HCT116 (cell line): ENCODE measurements around the gene CMPK2. TPM values are rescaled to one million over a fixed set of nuclear protein-coding genes. Genes with fewer than 3 reads are reported as not detected.

Experiments
- ATAC-seq: fragments of 200-7000 bp; cut with Tn5 transposase; 2 replicates; pipeline ENCODE4 v1.9.1; 2020; ENCODE audit warnings: mild to moderate bottlenecking, moderate library complexity
- BruUV-seq: library from RNA; stranded (reverse); fragments of 400-500 nt; replicated peaks from 2 replicates; lab custom pipeline; 2021; lab: Mats Ljungman, UMichigan
- CTCF ChIA-PET: fragments of 300-600 bp; sonication (Branson Sonifier 250); formaldehyde crosslinking; loops from one replicate; lab custom pipeline; 2021; ENCODE audit warnings: antibody characterized with exemption; lab: Charles Lee
- POLR2A ChIA-PET: fragments of 300-600, 350-600 bp; sonication (Branson Sonifier 250); formaldehyde crosslinking; loops from one replicate; lab custom pipeline; 2021; ENCODE audit warnings: antibody characterized with exemption; lab: Charles Lee
- RAD21 ChIA-PET, 2 experiments: fragments of 300-600 bp; sonication (Branson Sonifier 250); formaldehyde crosslinking; loops; one replicate each; lab custom pipeline; 2023; ENCODE audit warnings: low total read pairs in 2 of 2; ENCODE audit not compliant: uncharacterized antibody in 2 of 2, unreplicated experiment in 2 of 2, low non-redundant PET in 1 of 2; lab: Charles Lee
- DNase-seq: peaks from one replicate; pipeline ENCODE4 v3.0.0-alpha.2; 2010; ENCODE audit warnings: low read depth, low spot score
- H2AFZ ChIP-seq: fragments of 200-600 bp; shearing (Covaris generic), sonication (generic); 2 replicates; pipeline ENCODE4 v1.6.1; 2017; ENCODE audit warnings: low read depth, mixed run types, mixed read lengths, antibody characterized with exemption, low read length; ENCODE audit not compliant: poor library complexity, severe bottlenecking
- H3K27ac ChIP-seq: 2 replicates; pipeline ENCODE4 v1.5.1; 2012; ENCODE audit warnings: low read depth, low read length
- H3K27me3 ChIP-seq: fragments of 200-600 bp; sonication (generic); 2 replicates; pipeline ENCODE4 v1.6.1; 2016; ENCODE audit warnings: mixed run types, low read length, mixed read lengths; ENCODE audit not compliant: insufficient read depth
- H3K36me3 ChIP-seq, 2 experiments: fragments of 200-500 bp in 1 of 2; fragments of 200-600 bp in 1 of 2; sonication (Bioruptor generic) in 1 of 2; sonication (generic) in 1 of 2; 2 replicates each; pipeline versions ENCODE4 v1.5.1 to v1.6.1; 2014 to 2016; ENCODE audit warnings: low read length in 2 of 2, inconsistent platforms in 1 of 2, mixed read lengths in 1 of 2, mixed run types in 1 of 2; ENCODE audit not compliant: insufficient read depth in 2 of 2, control insufficient read depth in 1 of 2
- H3K4me1 ChIP-seq, 2 experiments: fragments of 200-600 bp in 1 of 2; sonication (generic) in 1 of 2; 2 replicates each; pipeline versions ENCODE4 v1.5.1 to v1.6.1; 2012 to 2017; ENCODE audit warnings: low read length in 2 of 2, inconsistent platforms in 1 of 2, mild to moderate bottlenecking in 1 of 2, mixed read lengths in 1 of 2, mixed run types in 1 of 2, moderate library complexity in 1 of 2; ENCODE audit not compliant: insufficient read depth in 2 of 2, control insufficient read depth in 1 of 2
- H3K4me2 ChIP-seq: fragments of 200-600 bp; sonication (generic); 2 replicates; pipeline ENCODE4 v1.6.1; 2017; ENCODE audit warnings: mixed run types, low read length, mixed read lengths
- H3K4me3 ChIP-seq, 2 experiments: fragments of 200-600 bp in 1 of 2; sonication (generic) in 1 of 2; replicated peaks in 1 of 2; 2 replicates each; pipeline ENCODE4 v1.5.1; 2011 to 2016; ENCODE audit warnings: low read length in 2 of 2, control low read depth in 1 of 2, low read depth in 1 of 2, mild to moderate bottlenecking in 1 of 2, mixed read lengths in 1 of 2, mixed run types in 1 of 2
- H3K79me2 ChIP-seq: fragments of 200-600 bp; sonication (generic); 2 replicates; pipeline ENCODE4 v1.6.1; 2017; ENCODE audit warnings: mild to moderate bottlenecking, mixed run types, low read length, moderate library complexity, mixed read lengths; ENCODE audit not compliant: insufficient read depth
- H3K9ac ChIP-seq: fragments of 200-600 bp; sonication (generic); 2 replicates; pipeline ENCODE4 v1.6.1; 2016; ENCODE audit warnings: low read length, mixed read lengths
- H3K9me2 ChIP-seq: fragments of 200-600 bp; sonication (generic), shearing (Covaris generic); 2 replicates; pipeline ENCODE4 v1.6.1; 2017; ENCODE audit warnings: mixed run types, mild to moderate bottlenecking, moderate library complexity; ENCODE audit not compliant: insufficient read depth
- H3K9me3 ChIP-seq, 2 experiments: fragments of 200-500 bp in 1 of 2; fragments of 200-600 bp in 1 of 2; sonication (Bioruptor generic) in 1 of 2; sonication (generic) in 1 of 2; 2 replicates each; pipeline ENCODE4 v1.6.1; 2014 to 2017; ENCODE audit warnings: low read length in 2 of 2, mixed read lengths in 2 of 2, inconsistent platforms in 1 of 2, low read depth in 1 of 2, mild to moderate bottlenecking in 1 of 2, mixed run types in 1 of 2, moderate library complexity in 1 of 2; ENCODE audit not compliant: control insufficient read depth in 1 of 2, insufficient read depth in 1 of 2
- H4K20me1 ChIP-seq: fragments of 200-600 bp; sonication (generic), shearing (Covaris generic); 2 replicates; pipeline ENCODE4 v1.6.1; 2017; ENCODE audit warnings: mixed run types, mild to moderate bottlenecking, moderate library complexity; ENCODE audit not compliant: insufficient read depth
- ATF3 ChIP-seq: IDR thresholded peaks from 2 replicates; pipeline ENCODE4 v1.6.1; 2012
- CBX3 ChIP-seq: IDR thresholded peaks from 2 replicates; pipeline ENCODE4 v1.6.1; 2012; ENCODE audit warnings: low read depth
- CEBPB ChIP-seq: IDR thresholded peaks from 2 replicates; pipeline ENCODE4 v1.6.1; 2012; ENCODE audit warnings: low read depth
- CTCF ChIP-seq, 3 experiments: fragments of 200-600 bp in 1 of 3; sonication (generic) in 1 of 3; IDR thresholded peaks in 2 of 3; conservative IDR thresholded peaks in 1 of 3; 2 replicates each; pipeline ENCODE4 v1.5.1; 2012 to 2017; ENCODE audit warnings: low read depth in 2 of 3, low read length in 2 of 3, antibody characterized with exemption in 1 of 3, borderline replicate concordance in 1 of 3, control low read depth in 1 of 3, mild to moderate bottlenecking in 1 of 3, mixed read lengths in 1 of 3, mixed run types in 1 of 3, moderate library complexity in 1 of 3; ENCODE audit not compliant: insufficient read depth in 1 of 3
- EGR1 ChIP-seq: IDR thresholded peaks from 2 replicates; pipeline ENCODE4 v1.6.1; 2012; ENCODE audit warnings: low read depth
- ELF1 ChIP-seq: IDR thresholded peaks from 2 replicates; pipeline ENCODE4 v1.6.1; 2012; ENCODE audit warnings: low read depth, borderline replicate concordance
- EZH2 ChIP-seq: fragments of 200-600 bp; sonication (generic); IDR thresholded peaks from 2 replicates; pipeline ENCODE4 v1.6.1; 2017; ENCODE audit warnings: antibody characterized with exemption, mixed run types
- EZH2phosphoT487 ChIP-seq: fragments of 200-600 bp; IDR thresholded peaks from 2 replicates; pipeline ENCODE4 v1.6.1; 2018; ENCODE audit warnings: antibody characterized with exemption, borderline replicate concordance
- JUND ChIP-seq: IDR thresholded peaks from 2 replicates; pipeline ENCODE4 v1.6.1; 2012
- MAX ChIP-seq: IDR thresholded peaks from 2 replicates; pipeline ENCODE4 v1.6.1; 2012
- POLR2A ChIP-seq: IDR thresholded peaks from 2 replicates; pipeline ENCODE4 v1.7.0; 2011; ENCODE audit warnings: borderline replicate concordance; ENCODE audit not compliant: insufficient read depth, insufficient read length; ENCODE audit errors: extremely low read depth
- POLR2AphosphoS5 ChIP-seq: IDR thresholded peaks from 2 replicates; pipeline ENCODE4 v1.6.1; 2011; ENCODE audit warnings: mild to moderate bottlenecking, low read depth, low read length, moderate library complexity
- REST ChIP-seq: IDR thresholded peaks from 2 replicates; pipeline ENCODE4 v1.6.1; 2012; ENCODE audit warnings: low read depth
- SIN3A ChIP-seq: IDR thresholded peaks from 2 replicates; pipeline ENCODE4 v1.6.1; 2012; ENCODE audit warnings: low read depth
- SP1 ChIP-seq: IDR thresholded peaks from 2 replicates; pipeline ENCODE4 v1.6.1; 2012; ENCODE audit warnings: low read depth
- TCF7L2 ChIP-seq: IDR thresholded peaks from 2 replicates; pipeline ENCODE4 v1.7.0; 2011; ENCODE audit warnings: borderline replicate concordance, inconsistent platforms; ENCODE audit not compliant: insufficient read depth, insufficient read length; ENCODE audit errors: extremely low read depth
- YY1 ChIP-seq: IDR thresholded peaks from 2 replicates; pipeline ENCODE4 v1.6.1; 2011; ENCODE audit warnings: low read length, low read depth, moderate library complexity, mild to moderate bottlenecking; ENCODE audit not compliant: insufficient replicate concordance; ENCODE audit errors: extremely low read depth
- ZBTB33 ChIP-seq: IDR thresholded peaks from 2 replicates; pipeline ENCODE4 v1.6.1; 2011; ENCODE audit warnings: mild to moderate bottlenecking, low read length, moderate library complexity; ENCODE audit not compliant: insufficient replicate concordance; ENCODE audit errors: extremely low read depth
- ZFX ChIP-seq: fragments of 450-650 bp; IDR thresholded peaks from 2 replicates; pipeline ENCODE4 v1.6.1; 2017
- ZNF274 ChIP-seq: fragments of 200-500 bp; sonication (Bioruptor generic); IDR thresholded peaks from 2 replicates; pipeline ENCODE4 v1.6.1; 2014; ENCODE audit warnings: mild to moderate bottlenecking, low read depth, low read length, inconsistent platforms
- intact Hi-C: fragments of 100-400 bp; cut with micrococcal nuclease; formaldehyde crosslinking; loops from 2 replicates; pipeline ENCODE4 v1.10.0; 2022
- total RNA-seq: library from RNA; stranded (reverse); gene quantifications from one replicate; pipeline ENCODE4 v1.2.1, GENCODE V29; 2021; ENCODE audit not compliant: unreplicated experiment

Gene CMPK2
- total RNA-seq, 1 experiment from 2014 or later: 1.5 TPM

GRCh38 chr2:6864231-6864754, 1.4 kb downstream of the CMPK2 start:
- Histone ChIP-seq H3K36me3 (no peaks in the 10 kb centered on the region), H3K9ac (no peak overlapping the region), H3K27me3 (no peaks in the 10 kb centered on the region), H2AFZ (no peak overlapping the region), H3K4me1 (peaks cover 3 to 19% of the 10 kb centered on the region in 2 experiments; a peak in 3 of 4 replicates), H3K4me3 (no peak overlapping the region), H3K9me2 (no peaks in the 10 kb centered on the region), H3K79me2 (no peaks in the 10 kb centered on the region), H3K9me3 (no peaks in the 10 kb centered on the region), H3K4me2 (no peak overlapping the region), H3K27ac (no peak overlapping the region), H4K20me1 (no peaks in the 10 kb centered on the region)
- CTCF ChIA-PET: no interaction called here
- DNase-seq (no peak), ATAC-seq (no peak)
- POLR2A ChIA-PET: no interaction called here
- BruUV-seq: no TSS peak
- TF ChIP-seq EZH2 (no peak), EZH2phosphoT487 (no peak), EGR1 (no peak), ZNF274 (no peak), SIN3A (no peak), YY1 (no peak), ATF3 (no peak), CBX3 (no peak), REST (no peak), ZFX (no peak), CTCF (IDR thresholded peaks at IDR 0.05 in 2 of 3, conservative IDR thresholded peaks at IDR 0.05 in 1 of 3; ENCODE audit: borderline replicate concordance in 1 of 3, insufficient read depth in 1 of 3, low read depth in 2 of 3, low read length in 2 of 3) (no peak), ZBTB33 (no peak), SP1 (no peak), TCF7L2 (no peak), CEBPB (no peak), ELF1 (no peak), MAX (no peak), JUND (no peak), POLR2AphosphoS5 (no peak), POLR2A (no peak)
- intact Hi-C loops: no loop called here
- RAD21 ChIA-PET: no interaction called here
